ENCODE results near the gene MPND. TPM values are rescaled to one million over a fixed set of nuclear protein-coding genes. Genes with fewer than 3 reads are reported as not detected.
A peak's percentile ranks its signal among the peaks of the same experiment; 100 is the strongest.

MPND gene
- total RNA-seq, 3 donors from 2014 or later, result 43.8 to 82.8 (median 49.0) TPM

- DNase-seq (no peak), ATAC-seq (no peak)
- peaks cover 6% of the 10 kb centered on the region for H3K4me1 ChIP-seq (ENCODE audit: low read depth)
- H3K4me3 ChIP-seq, result no peak overlapping the region
- TF ChIP-seq, protein P1, sequence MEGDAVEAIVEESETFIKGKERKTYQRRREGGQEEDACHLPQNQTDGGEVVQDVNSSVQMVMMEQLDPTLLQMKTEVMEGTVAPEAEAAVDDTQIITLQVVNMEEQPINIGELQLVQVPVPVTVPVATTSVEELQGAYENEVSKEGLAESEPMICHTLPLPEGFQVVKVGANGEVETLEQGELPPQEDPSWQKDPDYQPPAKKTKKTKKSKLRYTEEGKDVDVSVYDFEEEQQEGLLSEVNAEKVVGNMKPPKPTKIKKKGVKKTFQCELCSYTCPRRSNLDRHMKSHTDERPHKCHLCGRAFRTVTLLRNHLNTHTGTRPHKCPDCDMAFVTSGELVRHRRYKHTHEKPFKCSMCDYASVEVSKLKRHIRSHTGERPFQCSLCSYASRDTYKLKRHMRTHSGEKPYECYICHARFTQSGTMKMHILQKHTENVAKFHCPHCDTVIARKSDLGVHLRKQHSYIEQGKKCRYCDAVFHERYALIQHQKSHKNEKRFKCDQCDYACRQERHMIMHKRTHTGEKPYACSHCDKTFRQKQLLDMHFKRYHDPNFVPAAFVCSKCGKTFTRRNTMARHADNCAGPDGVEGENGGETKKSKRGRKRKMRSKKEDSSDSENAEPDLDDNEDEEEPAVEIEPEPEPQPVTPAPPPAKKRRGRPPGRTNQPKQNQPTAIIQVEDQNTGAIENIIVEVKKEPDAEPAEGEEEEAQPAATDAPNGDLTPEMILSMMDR (IDR thresholded peaks at IDR 0.05), result no peak
- intact Hi-C loops (cut with DNase I, micrococcal nuclease), result no loop called here
- H3K36me3 ChIP-seq (ENCODE audit: low read depth), result no peaks in the 10 kb centered on the region
- no peaks in the 10 kb centered on the region for H3K9me3 ChIP-seq
Observed at GRCh38 chr19:4323692-4324091, 19.7 kb upstream of the MPND start.

DNA sequence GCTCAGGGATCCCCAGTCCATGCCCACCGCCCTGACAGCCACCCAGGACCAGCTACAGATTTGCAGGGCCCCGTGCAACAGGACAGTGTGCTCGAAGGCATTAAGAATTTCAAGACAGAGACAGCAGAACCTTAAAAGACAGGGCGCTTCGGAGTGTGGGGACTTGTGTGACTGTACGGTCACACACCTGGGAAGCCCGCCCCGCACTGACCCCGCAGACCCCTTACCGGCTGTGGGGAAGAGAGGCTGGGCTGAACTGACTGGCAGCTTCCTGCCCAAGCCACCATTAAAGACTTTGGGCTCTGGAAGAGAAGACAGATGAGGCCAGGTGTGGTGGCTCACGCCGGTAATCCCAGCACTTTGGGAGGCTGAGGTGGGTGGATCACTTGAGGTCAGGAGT lies 19.1 kb upstream of the MPND start:
- no peak overlapping the region for H3K4me3 ChIP-seq
- no peaks in the 10 kb centered on the region for H3K36me3 ChIP-seq (ENCODE audit: low read depth)
- ATAC-seq (no peak), DNase-seq (no peak)
- no peaks in the 10 kb centered on the region for H3K9me3 ChIP-seq
- intact Hi-C loops (cut with DNase I, micrococcal nuclease), result no loop called here
- TF ChIP-seq, protein P1 (IDR thresholded peaks at IDR 0.05), result no peak
- H3K4me1 ChIP-seq (ENCODE audit: low read depth), result peaks cover 6% of the 10 kb centered on the region

- TF ChIP-seq, protein P1 (IDR thresholded peaks at IDR 0.05), result no peak
- Histone ChIP-seq H3K4me3 (no peak overlapping the region), H3K4me1 (ENCODE audit: low read depth) (peaks cover 6% of the 10 kb centered on the region), H3K9me3 (no peaks in the 10 kb centered on the region), H3K36me3 (ENCODE audit: low read depth) (no peaks in the 10 kb centered on the region)
- no peak for ATAC-seq
- intact Hi-C loops (cut with DNase I, micrococcal nuclease), result no loop called here
- DNase-seq, result no peak
Observed at GRCh38 chr19:4326215-4326836, 17.0 kb upstream of the MPND start.

GRCh38 chr19:4326837-4327251 lies 16.5 kb upstream of the MPND start:
- ATAC-seq (no peak), DNase-seq (no peak)
- no peaks in the 10 kb centered on the region for H3K36me3 ChIP-seq (ENCODE audit: low read depth)
- TF ChIP-seq, protein P1 (IDR thresholded peaks at IDR 0.05), result no peak
- no peaks in the 10 kb centered on the region for H3K9me3 ChIP-seq
- no peak overlapping the region for H3K4me3 ChIP-seq
- H3K4me1 ChIP-seq (ENCODE audit: low read depth), result peaks cover 6% of the 10 kb centered on the region
- intact Hi-C loops (cut with DNase I, micrococcal nuclease), result no loop called here

GRCh38 chr19:4327252-4327876 lies 16.0 kb upstream of the MPND start:
- intact Hi-C loops (cut with DNase I, micrococcal nuclease), result no loop called here
- ATAC-seq (peak; percentile 52), DNase-seq (peak; percentile 80 to 92 (median 89))
- H3K4me1 ChIP-seq (ENCODE audit: low read depth), result peaks cover 6% of the 10 kb centered on the region
- H3K36me3 ChIP-seq (ENCODE audit: low read depth), result no peaks in the 10 kb centered on the region
- H3K9me3 ChIP-seq, result no peaks in the 10 kb centered on the region
- TF ChIP-seq, protein P1 (IDR thresholded peaks at IDR 0.05), result no peak
- no peak overlapping the region for H3K4me3 ChIP-seq
